HG03575 (cell line): ENCODE data around the gene TMEM178A.

Experiments
- ATAC-seq: cut with Tn5 transposase; IDR thresholded peaks from one replicate; pipeline ENCODE4 v1.9.1; 2021; ENCODE audit not compliant: unreplicated experiment, insufficient number of reproducible peaks, low FRiP score; ENCODE audit errors: extremely low read depth

The TMEM178A gene

DNA sequence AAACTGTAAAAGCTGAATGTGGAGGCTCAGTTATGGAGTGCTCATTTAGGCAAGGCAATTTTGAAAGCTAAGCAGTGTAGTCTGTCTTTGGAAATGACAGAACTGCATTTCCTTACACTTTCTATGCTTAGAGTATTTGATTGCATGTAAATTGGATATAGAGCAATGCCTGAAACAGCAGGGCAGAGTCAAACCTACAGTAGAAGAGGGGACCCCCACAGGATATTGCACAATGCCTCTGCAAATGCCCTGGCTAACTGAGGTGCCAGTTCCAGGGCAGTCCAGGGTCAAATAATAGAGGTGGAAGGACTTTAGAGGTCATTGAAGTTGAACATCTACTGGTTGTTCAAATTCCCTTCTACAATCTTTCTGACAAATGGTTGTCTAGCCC lies 2.2 kb downstream of the TMEM178A start:
- ATAC-seq: no peak

DNA sequence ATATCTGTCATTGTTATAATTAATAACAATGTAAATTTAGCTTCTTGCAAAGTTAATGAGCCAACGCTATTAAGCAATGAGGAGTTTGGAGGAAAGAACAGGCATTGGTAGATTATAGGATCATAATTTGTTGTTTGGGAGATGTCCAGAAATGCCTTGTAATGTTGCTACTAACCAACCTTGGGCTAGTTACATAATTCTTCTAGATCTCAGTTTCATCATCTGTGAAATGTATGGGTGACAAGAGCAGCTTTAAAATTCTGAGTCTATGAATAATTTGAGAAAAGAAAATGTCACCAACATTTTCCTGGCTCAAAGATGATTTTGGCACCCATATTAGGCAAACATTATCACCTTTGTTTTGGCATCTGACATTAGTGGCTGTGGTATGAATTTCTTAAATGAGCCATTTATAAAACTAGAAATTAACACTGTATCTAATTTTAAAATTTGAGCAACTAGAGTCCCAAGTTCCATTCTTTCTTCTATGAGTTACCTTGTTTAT lies 2.9 kb downstream of the TMEM178A start:
- no peak for ATAC-seq

DNA sequence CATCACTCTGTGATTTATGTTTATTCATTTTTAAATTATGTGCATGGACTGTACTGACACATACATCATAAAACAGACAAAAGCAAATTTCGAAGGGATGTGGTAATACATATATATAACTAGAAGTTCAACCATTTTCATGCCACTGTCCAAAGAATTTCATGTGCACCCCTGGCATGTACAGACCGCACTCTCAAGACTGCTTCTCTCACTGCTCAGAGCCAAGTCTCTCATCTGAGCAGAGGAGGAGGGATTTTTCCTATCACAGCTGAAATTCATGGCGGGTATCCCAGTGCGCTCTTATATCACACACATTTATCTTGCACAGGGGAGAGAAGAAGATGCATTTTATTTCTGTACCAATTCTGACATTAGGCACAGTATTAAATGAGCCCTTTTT lies 5.9 kb downstream of the TMEM178A start:
- ATAC-seq: no peak

DNA sequence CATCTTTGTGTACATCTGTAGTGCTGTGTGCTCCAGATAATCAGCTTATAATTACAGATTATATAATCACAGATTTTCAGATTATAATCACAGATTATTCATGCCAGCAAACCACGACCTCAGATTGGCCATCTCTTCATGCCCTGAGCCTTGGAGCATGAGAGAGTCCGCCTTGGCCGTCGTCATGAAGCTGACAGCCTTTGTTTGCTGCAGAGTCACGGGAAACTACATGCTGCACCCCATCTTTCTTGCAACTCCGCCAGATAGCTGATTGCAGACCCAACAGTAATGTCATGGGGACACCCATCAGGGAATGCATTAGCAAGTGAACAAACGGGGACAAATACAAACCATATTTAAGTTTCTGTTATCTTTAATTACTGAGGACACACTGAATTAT lies 7.3 kb downstream of the TMEM178A start:
- ATAC-seq: no peak

DNA sequence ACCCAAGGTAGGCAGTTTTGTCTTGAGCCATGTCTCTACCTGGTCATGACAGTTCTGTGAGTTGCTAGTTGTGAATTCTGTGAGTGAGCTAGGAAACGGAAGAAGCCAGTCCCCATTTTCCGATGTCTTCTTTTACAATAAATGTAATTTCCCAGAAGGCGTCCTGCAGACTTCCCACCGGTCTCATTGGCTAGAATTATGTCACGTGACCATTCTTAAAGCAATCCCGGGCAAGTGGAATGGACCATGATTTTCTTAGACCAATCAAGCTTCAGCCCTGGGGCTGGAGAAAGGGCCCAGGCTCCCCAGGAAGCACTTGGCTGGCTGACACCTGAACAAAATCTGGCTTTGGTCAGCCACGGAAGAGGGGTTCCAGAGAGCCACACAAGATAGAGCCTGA lies 10.6 kb downstream of the TMEM178A start:
- no peak for ATAC-seq

DNA sequence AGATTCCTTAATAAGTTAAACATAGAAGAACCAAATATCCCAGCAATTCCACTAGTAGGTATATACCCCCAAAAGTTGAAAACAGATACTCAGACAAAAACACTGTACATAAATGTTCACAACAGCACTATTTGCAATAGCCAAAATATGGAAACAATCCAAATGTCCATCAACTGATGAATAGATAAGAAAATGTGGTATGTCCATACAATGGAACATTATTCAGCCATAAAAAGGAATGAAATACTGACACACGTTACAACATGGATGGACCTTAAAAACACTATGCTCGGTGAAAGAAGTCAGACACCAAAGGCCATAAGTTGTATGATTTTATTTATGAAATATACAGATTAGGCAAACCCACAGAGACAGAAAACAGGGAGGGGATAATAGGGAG lies 12.5 kb downstream of the TMEM178A start:
- ATAC-seq: no peak

DNA sequence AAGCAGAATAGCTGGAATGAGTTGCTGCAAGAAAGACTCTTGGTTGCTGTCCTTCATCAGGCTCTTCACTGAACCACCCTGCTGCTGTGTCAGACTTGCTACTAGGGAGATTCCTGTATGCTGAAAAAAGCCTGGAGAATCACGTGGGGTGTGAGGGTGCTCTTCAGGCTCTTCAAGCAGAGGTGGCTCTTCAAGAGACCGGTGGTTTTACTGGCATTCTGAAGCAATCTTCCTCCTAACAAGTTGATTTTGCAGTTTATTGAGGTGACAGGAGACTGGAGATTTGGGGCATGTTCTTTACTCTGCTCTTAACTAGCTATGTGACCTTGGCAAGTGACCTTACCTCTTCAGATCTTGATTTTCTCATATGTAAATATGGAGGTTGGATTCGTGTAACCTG lies 14.1 kb downstream of the TMEM178A start:
- ATAC-seq: no peak

DNA sequence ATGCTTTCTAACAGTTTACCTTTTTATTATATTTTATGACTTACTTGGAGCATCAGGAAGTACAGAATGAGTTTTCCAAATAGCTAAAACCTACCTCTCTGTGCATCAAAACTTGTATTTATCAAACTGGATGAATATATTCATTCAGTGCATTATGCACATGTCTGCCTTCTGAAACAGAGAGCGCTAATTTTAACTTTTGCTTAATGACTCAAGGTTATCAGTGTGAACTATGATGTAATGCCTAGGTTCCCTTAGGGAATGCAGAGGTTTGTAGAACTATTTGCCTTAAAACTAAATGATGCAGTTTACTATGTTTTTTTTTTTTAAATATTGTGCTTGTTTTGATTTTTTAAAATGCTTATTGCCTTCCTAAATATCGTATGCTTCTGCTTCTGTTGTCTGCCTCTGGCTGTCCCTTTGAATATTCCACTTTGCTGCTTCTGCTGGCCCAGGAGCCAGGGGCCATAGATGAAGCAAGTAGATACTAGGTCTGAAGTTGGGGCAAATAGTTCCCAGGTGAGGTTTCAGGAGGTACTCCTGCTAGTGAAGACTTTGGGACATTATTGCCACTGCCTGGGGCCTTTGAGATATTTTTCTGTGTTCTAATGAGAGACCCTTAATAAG lies 16.5 kb downstream of the TMEM178A start:
- no peak for ATAC-seq

DNA sequence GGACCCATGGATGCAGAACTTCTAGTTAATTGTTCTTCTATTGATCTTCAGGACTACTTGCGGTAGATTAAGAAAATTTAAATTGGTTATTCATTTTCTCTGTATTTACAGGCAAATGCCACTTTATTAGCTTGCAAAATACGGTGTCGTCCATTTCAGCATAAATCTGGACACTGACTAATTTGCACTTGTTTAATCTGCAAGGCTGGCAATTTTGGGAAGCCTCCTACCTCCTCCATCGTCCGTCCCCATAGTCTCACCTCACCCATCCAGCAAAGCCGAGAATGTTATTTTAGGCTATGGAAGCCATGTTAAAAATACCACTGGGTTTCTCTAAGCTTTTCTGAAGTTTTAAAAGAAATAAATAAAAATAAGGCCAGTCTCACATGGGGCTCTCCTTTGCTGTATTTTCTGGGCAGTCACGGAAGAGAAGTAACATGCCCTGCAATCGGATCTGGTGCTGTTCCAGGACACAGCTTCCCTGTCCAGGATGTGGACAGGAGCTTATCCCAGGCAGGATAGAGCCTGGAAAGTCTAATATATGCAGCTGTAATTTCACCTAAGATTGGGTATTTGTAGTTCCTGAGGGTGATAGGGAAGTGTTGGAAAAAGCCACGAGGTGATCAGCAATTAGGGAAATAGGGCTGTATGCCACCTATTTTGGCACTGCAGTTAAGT lies 17.4 kb downstream of the TMEM178A start:
- ATAC-seq: no peak

DNA sequence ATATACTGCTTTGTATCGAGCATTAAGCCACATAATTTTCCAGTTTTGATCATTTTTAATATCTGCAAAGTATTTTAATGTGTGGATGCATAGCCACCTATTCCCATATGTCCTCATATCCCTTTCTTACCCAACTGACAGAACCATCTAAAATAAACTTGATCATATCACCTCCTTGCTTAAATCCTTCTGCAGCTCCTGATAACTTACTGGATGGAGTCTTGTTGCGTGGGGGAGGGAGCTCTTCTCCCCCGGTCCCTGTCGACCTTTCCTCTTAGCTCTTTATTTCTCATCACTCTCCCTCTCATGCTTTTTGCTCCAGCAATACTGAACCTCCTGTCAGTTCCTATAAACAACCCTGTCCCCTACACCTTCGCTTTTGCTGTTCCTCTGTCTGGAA lies 18.7 kb downstream of the TMEM178A start:
- ATAC-seq: no peak

DNA sequence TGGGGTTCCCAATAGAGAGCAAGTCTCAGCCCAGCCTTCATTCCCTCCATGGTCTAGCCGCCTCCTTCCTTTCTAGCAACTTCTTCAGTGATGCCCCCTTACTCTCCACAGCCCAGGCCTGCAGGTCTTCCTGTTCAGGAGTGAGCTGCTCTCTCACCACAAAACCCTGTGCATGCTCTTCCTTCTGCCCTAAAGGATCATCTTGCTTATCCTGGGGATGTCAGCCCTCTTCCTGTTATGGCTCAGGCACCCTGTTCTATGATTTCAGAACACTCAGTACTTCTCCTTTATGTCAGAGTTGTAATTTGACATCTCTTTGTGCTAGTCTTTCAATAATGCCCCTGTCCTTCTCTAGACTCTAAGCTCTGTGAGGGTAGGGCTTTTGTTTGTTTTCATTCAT lies 19.4 kb downstream of the TMEM178A start:
- ATAC-seq: no peak

DNA sequence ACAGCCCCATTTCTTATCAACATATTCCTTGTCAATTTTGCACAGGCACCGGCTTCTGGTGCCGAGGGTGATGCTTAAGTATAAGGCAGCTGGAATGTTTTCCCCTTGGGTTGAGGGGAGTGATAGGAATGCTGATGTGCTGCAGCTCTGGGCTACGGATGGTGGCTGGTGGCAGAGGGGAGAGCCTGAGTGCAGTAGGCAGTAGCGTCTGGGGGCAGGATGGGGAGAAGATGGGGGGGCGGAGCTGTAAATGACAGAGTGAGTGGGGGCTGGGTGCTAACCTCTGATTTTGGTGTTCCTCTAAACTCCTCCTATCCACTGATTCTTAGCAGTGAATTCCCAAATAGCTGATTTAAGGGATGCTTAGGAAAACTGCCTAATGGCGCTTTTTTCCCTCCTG lies 20.7 kb downstream of the TMEM178A start:
- ATAC-seq: no peak

DNA sequence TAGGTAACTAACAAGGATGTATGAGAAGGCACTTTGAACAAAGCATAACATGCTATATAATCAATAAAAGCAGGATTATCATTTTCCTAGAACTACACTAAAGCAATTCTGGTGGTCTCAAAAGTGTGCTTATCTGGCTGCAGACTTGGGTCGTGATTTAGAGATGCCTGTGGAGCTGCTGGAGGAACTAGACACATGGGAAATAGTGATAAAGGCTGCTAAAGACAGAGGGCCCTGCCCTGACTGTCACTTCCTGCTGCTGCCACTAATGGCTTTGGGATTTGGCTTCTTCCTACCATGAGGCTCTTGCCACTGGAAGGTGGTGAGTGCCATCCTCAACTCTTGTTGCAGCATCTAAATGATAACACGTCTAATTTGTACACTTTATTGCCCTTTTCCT lies 22.5 kb downstream of the TMEM178A start:
- no peak for ATAC-seq

DNA sequence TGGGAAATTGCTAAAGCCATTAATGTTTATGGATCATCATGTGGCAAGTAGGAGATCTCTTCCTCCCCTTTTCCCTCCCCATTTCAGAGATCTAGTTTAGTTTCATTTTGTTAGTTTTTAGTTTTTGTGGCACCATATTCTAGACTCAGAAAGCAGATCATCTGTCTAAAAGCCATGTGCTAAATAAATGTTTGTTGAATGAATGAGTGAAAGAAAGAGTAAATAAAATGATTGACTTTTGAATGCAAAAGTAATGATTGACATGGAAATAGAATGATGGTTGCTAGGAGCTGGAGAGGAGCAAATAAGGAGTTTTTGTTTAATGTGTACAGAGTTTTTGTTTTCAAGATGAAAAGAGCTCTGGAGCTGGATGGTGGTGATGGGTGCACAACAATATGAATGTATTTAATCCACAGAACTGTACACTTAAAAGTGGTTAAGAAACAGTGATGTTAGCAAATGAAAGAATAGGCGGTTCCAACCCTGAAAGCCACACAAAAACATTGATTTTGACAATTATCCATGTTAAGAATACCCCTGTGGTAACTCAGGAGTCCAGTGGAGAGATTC lies 23.6 kb downstream of the TMEM178A start:
- ATAC-seq: no peak

DNA sequence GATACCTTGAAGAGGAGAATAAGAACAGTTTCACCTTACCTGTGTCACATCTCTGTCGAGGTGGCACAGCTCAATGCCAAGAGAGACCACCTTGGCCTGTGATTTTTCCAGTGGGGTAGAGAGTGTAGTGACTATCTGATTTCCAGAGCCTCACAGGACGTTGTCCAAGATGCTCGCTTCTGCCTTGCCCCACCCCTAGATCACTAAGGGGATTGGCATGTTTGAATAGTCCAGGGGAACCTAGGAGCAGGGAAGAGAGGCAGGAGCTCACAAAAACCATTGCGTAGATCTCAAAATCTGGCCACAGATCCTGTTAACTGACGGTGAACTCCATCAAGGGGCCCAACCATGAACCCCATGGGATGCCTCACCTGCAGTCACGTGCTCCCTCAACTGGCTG lies 24.2 kb downstream of the TMEM178A start:
- ATAC-seq: no peak

DNA sequence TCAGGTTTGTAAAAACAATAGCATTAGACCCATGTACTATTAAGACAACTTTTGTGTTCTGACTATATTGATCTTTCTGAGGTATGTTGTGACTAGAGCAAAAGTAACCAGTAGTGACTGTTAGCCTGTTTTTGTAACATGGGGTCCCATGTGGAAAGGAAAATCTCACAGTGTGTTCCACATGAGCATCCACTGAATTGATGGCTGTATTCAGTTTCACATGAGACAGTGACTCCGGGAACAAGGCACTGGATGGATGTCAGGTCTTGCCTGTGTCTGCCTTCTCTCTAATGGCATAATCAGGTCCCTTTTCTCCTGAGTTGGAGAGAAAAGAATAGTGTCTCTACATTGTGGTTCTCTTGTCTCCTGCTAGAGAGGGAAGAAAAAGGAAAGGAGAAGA lies 27.5 kb downstream of the TMEM178A start:
- no peak for ATAC-seq

DNA sequence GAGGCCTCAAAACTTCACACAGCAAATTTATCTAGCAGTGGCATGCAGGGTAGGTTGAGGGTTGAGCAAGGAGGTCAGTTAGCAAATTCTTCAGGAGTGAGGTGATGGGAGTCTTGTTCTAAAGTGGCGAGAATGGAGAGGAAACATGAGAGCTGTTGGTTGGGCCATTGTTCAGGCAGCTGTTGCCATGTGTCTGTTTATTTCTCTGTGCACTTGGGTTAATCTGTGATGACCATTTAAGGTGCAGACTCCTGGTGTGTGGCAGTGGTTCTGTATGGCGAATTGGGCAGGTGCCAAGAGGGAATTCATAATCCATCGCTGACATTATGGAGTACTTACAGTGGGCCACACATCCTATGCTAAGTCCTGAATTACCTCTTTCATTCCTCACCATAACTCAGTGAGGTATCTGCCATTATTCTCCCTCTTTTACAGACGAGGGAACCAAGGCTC lies 30.4 kb downstream of the TMEM178A start:
- no peak for ATAC-seq

DNA sequence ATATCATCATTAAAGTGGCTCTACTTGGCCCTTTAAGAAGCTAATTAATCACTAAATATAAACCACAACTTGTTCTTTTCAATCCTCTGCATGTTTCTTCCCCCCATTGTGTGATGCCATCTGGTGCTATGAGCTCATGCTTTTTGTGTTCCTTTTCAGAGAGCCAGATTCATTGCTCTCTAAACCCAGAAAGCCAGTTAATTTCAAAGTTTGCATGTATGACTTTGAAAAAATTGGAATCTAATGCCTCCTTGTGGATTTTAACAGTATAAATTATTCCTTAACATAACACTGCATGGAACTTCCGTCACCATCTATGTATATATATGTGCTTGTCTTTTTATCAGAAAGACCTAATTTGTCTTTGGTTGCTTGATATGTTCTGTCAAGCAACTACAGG lies 31.1 kb downstream of the TMEM178A start:
- ATAC-seq: no peak

DNA sequence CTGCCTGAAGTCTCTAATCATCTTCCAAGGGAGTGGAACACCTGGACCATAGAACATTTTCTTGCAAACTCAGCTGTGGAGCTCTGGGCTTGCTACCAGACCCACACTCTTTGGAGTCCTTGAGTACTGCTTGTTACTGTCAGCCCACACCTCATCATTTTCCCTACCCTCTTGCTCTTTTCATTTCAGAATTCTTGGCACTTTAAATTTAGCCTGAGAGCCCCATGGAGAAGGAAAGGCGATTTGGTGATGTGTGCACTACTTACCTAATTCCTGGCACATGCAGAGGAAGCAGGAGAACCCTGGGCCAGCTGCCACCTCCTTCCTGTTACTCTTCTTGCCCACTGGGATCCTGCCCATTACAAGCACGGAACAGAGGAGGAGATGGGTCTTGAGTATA lies 31.7 kb downstream of the TMEM178A start:
- ATAC-seq: no peak

DNA sequence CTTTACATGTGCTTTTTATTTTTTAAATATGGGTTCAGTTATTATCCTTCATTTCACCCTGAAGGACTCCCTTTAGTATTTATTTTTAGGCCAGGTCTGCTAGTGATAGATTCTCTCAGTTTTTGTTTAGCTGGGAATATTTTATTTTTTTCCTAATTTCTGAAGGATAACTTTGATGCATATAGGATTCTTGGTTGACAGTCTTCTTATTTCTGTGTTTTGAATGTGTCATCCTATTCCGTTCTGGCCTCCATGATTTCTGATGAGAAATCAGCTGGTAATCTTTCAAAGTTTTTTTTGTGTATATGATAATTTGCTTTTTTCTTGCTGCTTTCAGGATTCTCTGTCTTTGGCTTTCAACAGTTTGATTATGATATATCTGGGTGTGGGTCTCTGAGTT lies 35.4 kb downstream of the TMEM178A start:
- ATAC-seq: no peak
